Nephron progenitor cell (in vitro differentiated cells): ENCODE measurements around the gene TYW1.
"Not testable (repeated sequence)": the region's sequence is repeated elsewhere in the genome, so short reads cannot be mapped to it uniquely, and the experiment has no call there.

Experiments used
- DNase-seq: peaks from one replicate; pipeline ENCODE4 v3.0.0; 2021
- H3K27ac Mint-ChIP-seq: 2 replicates; pipeline ENCODE4 v1.8.0; 2021; ENCODE audit warnings: mild to moderate bottlenecking, moderate library complexity, mixed read lengths
- H3K27me3 Mint-ChIP-seq: 2 replicates; pipeline ENCODE4 v1.8.0; 2021; ENCODE audit warnings: mild to moderate bottlenecking, low read depth, mixed read lengths; ENCODE audit not compliant: poor library complexity
- H3K36me3 Mint-ChIP-seq: 2 replicates; pipeline ENCODE4 v1.8.0; 2021; ENCODE audit warnings: low read depth, mixed read lengths
- H3K4me1 Mint-ChIP-seq: 2 replicates; pipeline ENCODE4 v1.8.0; 2021; ENCODE audit warnings: mixed read lengths
- H3K4me3 Mint-ChIP-seq: 2 replicates; pipeline ENCODE4 v1.8.0; 2021; ENCODE audit warnings: mild to moderate bottlenecking, moderate library complexity, mixed read lengths
- H3K9me3 Mint-ChIP-seq: 2 replicates; pipeline ENCODE4 v1.8.0; 2021; ENCODE audit warnings: mild to moderate bottlenecking, moderate library complexity, mixed read lengths

TYW1 gene

GRCh38 chr7:67120491-67120890 lies 123.9 kb downstream of the TYW1 start:
- H3K4me3 Mint-ChIP-seq, H3K27me3 Mint-ChIP-seq, H3K27ac Mint-ChIP-seq, DNase-seq, H3K9me3 Mint-ChIP-seq: not testable (repeated sequence)
- H3K4me1 Mint-ChIP-seq = peaks cover 18% of the 10 kb centered on the region
- H3K36me3 Mint-ChIP-seq = peaks cover 32% of the 10 kb centered on the region

GRCh38 chr7:67128257-67128656 lies 131.6 kb downstream of the TYW1 start:
- not testable (repeated sequence) for DNase-seq
- peaks cover 37% of the 10 kb centered on the region for H3K36me3 Mint-ChIP-seq
- H3K27ac Mint-ChIP-seq = peak overlapping the region; percentile 91

DNA sequence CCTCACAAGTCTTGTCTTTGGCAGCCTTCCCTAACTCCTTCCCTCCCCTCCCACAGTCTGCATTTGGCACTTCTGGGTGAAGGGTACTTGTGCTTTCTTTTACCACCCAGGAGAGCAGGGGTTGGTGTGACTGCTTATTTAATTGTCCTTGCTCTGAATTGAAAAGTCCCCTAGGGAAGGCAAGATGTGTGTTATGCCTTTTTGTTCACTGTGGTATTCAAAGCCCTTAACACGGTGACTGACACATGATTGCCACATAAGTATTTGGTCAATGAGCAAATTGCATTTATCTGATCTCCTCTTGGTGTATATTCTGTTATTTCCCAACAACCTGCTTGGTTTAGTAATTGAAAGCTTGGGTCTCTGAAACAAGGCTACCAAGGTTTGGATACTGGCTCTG lies 134.1 kb downstream of the TYW1 start:
- H3K27me3 Mint-ChIP-seq, H3K4me3 Mint-ChIP-seq, DNase-seq, H3K9me3 Mint-ChIP-seq: not testable (repeated sequence)
- Mint-ChIP-seq H3K36me3 (peaks cover 22% of the 10 kb centered on the region), H3K4me1 (peaks cover 24% of the 10 kb centered on the region), H3K27ac (peak overlapping the region; percentile 82)

More at GRCh38 chr7:67128257-67128656, 131.6 kb downstream of the TYW1 start:
- not testable (repeated sequence) for H3K9me3 Mint-ChIP-seq, H3K27me3 Mint-ChIP-seq
- peaks cover 24% of the 10 kb centered on the region for H3K4me1 Mint-ChIP-seq
- H3K4me3 Mint-ChIP-seq = peak overlapping the region; percentile 38

DNA sequence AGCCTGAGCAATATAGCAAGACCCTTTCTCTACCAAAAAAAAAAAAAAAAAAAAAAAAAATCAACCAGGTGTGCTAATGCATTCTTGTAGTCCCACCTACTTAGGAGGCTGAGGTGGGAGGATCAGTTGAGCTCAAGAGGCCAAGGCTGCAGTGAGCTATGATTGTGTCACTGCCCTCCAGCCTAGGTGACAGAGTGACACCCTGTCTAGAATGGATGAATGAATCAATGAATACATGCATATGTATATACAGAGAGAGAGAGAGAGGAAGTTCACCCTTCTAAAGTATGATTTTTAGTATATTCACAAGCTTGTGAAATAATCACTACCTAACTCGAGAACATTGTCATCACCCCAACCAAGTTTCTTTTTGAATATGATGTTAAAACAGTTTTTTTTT lies 138.3 kb downstream of the TYW1 start:
- not testable (repeated sequence) for H3K9me3 Mint-ChIP-seq, H3K4me1 Mint-ChIP-seq

DNA sequence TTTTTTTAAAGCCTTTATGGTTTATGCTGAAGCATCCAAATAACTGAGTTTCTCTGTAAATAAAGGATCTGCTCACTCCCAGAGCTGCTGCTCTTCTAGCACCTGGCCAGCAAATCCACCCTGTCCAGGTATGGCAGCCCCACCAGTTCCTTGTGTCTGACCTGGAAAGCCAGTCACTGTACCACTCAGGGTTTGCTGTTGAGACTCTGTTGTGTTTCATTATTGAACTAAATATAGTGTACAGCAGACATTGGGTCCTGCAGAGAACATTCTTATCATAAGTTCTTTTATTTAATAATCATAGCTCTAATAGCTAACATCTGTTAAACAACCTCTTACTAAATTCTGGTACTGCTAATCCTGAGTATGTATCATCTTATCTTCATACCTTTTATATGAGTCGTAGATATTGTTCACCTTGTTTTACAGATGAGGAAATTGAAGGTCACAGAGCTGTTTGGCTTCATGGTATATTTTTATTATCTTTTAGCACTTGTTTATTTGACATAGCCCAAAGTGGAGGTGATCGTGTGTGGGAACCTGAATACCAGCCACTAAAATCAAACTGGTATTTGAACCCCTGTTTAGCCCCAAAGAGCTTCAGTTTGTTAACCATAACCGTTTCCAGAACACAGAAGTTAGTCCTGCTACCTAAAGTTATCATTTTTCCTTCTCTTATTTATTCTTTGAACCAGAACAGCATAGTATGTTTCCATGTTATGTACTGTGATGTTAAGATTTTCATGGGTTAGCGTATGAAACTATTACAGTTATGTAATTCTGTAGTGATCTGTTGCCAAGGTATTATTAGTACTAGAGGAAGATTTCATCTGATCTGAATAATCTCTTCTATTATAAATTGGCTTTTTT lies 139.2 kb downstream of the TYW1 start:
- H3K9me3 Mint-ChIP-seq = peaks cover 14% of the 10 kb centered on the region
- H3K4me1 Mint-ChIP-seq, H3K27ac Mint-ChIP-seq, H3K4me3 Mint-ChIP-seq, H3K27me3 Mint-ChIP-seq, DNase-seq: not testable (repeated sequence)
- peaks cover 35% of the 10 kb centered on the region for H3K36me3 Mint-ChIP-seq

More for the DNA sequence above, 138.3 kb downstream of the TYW1 start:
- H3K36me3 Mint-ChIP-seq = peaks cover 30% of the 10 kb centered on the region
- H3K27me3 Mint-ChIP-seq, DNase-seq, H3K4me3 Mint-ChIP-seq, H3K27ac Mint-ChIP-seq: not testable (repeated sequence)

DNA sequence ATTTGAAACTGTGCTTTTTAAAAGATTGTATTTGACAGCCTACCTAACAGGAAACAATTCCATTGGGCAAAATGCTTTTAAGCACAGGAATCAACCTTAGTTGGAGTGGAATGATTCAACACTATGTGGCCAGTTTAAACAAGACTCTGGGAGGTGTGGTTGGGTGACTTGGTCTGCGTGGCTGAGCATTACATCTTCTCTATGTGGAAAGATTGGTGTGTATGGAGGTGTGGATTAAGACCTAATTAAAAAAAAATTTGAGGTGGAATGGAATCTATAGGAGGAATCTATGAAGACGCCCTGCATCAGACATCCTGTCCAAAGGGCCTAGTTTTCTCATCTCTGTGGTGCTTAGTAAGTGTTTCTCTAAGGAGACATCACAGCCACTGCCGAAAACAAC lies 140.9 kb downstream of the TYW1 start:
- DNase-seq, H3K27ac Mint-ChIP-seq, H3K27me3 Mint-ChIP-seq, H3K4me3 Mint-ChIP-seq, H3K4me1 Mint-ChIP-seq: not testable (repeated sequence)
- peaks cover 40% of the 10 kb centered on the region for H3K36me3 Mint-ChIP-seq
- H3K9me3 Mint-ChIP-seq = peaks cover 14% of the 10 kb centered on the region

GRCh38 chr7:67139876-67140275 lies 143.2 kb downstream of the TYW1 start:
- Mint-ChIP-seq H3K36me3 (peaks cover 40% of the 10 kb centered on the region), H3K9me3 (peaks cover 14% of the 10 kb centered on the region)
- H3K27ac Mint-ChIP-seq, H3K4me1 Mint-ChIP-seq, H3K27me3 Mint-ChIP-seq, H3K4me3 Mint-ChIP-seq, DNase-seq: not testable (repeated sequence)

GRCh38 chr7:67141001-67141400 lies 144.4 kb downstream of the TYW1 start:
- H3K4me1 Mint-ChIP-seq, DNase-seq, H3K27ac Mint-ChIP-seq, H3K4me3 Mint-ChIP-seq, H3K27me3 Mint-ChIP-seq: not testable (repeated sequence)
- Mint-ChIP-seq H3K9me3 (peaks cover 14% of the 10 kb centered on the region), H3K36me3 (peaks cover 41% of the 10 kb centered on the region)

GRCh38 chr7:67143091-67143786 lies 146.6 kb downstream of the TYW1 start:
- not testable (repeated sequence) for H3K4me1 Mint-ChIP-seq
- peaks cover 17% of the 10 kb centered on the region for H3K9me3 Mint-ChIP-seq

GRCh38 chr7:67145581-67146193 lies 149.1 kb downstream of the TYW1 start:
- H3K27me3 Mint-ChIP-seq, DNase-seq, H3K4me3 Mint-ChIP-seq, H3K4me1 Mint-ChIP-seq, H3K27ac Mint-ChIP-seq, H3K9me3 Mint-ChIP-seq: not testable (repeated sequence)
- H3K36me3 Mint-ChIP-seq = peaks cover 36% of the 10 kb centered on the region

More at GRCh38 chr7:67143091-67143786, 146.6 kb downstream of the TYW1 start:
- DNase-seq, H3K27me3 Mint-ChIP-seq, H3K4me3 Mint-ChIP-seq: not testable (repeated sequence)
- H3K27ac Mint-ChIP-seq = peak overlapping the region; percentile 91
- H3K36me3 Mint-ChIP-seq = peaks cover 49% of the 10 kb centered on the region

DNA sequence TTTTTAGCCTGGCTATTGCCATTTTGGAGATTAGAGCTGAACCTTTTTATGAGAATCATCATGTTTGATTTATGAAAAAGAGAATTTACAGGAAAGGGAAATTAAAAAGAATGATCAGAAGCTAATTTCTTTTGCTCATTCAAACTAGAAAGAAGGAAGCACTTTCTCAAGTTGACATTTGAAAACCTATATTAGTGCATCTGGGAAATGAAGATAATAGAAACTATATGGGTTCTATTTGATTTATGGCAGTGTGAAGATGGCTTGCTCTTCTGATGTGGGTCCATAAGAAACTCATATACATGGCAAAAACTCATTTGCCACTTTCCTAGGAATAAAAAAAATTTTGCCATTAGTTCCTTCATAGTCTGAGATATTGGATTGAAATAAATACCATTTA lies 152.5 kb downstream of the TYW1 start:
- H3K27me3 Mint-ChIP-seq, H3K4me1 Mint-ChIP-seq, H3K4me3 Mint-ChIP-seq, DNase-seq, H3K27ac Mint-ChIP-seq: not testable (repeated sequence)
- Mint-ChIP-seq H3K9me3 (peaks cover 19% of the 10 kb centered on the region), H3K36me3 (peaks cover 50% of the 10 kb centered on the region)

- not testable (repeated sequence) for H3K4me1 Mint-ChIP-seq, H3K4me3 Mint-ChIP-seq, H3K27me3 Mint-ChIP-seq, DNase-seq, H3K27ac Mint-ChIP-seq
- peaks cover 38% of the 10 kb centered on the region for H3K9me3 Mint-ChIP-seq
- H3K36me3 Mint-ChIP-seq = peaks cover 66% of the 10 kb centered on the region
These were observed 157.7 kb downstream of the TYW1 start for GRCh38 chr7:67154374-67154773.

GRCh38 chr7:67156064-67156463 lies 159.4 kb downstream of the TYW1 start:
- not testable (repeated sequence) for H3K4me1 Mint-ChIP-seq

DNA sequence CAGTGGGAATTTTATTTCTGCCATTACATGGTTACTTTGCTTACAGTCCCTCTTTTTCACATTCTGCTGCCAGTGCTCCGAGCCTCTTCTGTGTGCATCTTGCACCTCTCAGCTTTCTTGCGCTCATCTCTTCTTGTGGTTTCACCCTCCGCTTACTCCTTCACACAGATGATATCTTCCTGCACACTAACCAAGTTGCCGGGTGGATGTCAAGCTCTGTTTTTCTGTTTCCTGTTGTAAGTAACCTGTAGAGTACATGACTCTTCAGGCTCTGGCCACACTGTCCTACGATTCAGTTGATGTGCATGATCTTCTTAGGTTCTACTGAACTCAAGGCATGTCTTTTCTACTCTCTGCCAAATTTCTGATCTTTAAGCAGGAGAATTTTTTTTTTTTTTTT lies 166.7 kb downstream of the TYW1 start:
- peak overlapping the region; percentile 71 for H3K27ac Mint-ChIP-seq
- not testable (repeated sequence) for DNase-seq, H3K27me3 Mint-ChIP-seq, H3K9me3 Mint-ChIP-seq, H3K36me3 Mint-ChIP-seq, H3K4me3 Mint-ChIP-seq
- H3K4me1 Mint-ChIP-seq = peaks cover 24% of the 10 kb centered on the region

More at GRCh38 chr7:67156064-67156463, 159.4 kb downstream of the TYW1 start:
- peaks cover 61% of the 10 kb centered on the region for H3K36me3 Mint-ChIP-seq
- not testable (repeated sequence) for H3K27me3 Mint-ChIP-seq, DNase-seq, H3K4me3 Mint-ChIP-seq, H3K27ac Mint-ChIP-seq
- H3K9me3 Mint-ChIP-seq = peaks cover 38% of the 10 kb centered on the region
